ENCODE results near the gene BRINP2. TPM values are rescaled to one million over a fixed set of nuclear protein-coding genes. Genes with fewer than 3 reads are reported as not detected.

BRINP2 gene
- total and polyA plus RNA-seq, 2 of the 4 experiments (the other 2 are of a cell fraction), result not detected

DNA sequence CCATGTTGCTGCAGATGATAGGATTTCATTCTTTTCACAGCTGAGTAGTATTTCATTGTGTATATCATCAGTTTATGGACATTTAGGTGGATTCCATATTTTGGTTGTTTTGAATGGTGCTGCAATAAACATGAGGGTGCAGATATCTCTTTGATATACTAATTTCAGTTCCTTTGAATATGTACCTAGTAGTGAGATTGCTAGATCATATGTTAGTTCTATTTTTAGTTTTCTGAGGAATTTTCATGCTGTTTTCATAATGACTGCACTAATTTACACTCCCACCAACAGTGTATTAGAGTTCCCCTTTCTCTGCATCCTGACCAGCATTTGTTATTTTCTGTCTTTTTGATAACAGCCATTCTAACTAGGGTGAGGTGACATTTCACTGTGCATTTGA, 82.1 kb downstream of the BRINP2 start:
- POLR2A ChIA-PET (ENCODE audit: unreplicated experiment), result no interaction called here
- intact Hi-C loops (cut with micrococcal nuclease), result no loop called here

More for the DNA sequence above, 82.1 kb downstream of the BRINP2 start:
- Histone ChIP-seq H3K14ac (replicated peaks; ENCODE audit: low read depth, low read length) (no peak overlapping the region), H4K5ac (ENCODE audit: low read depth, low read length) (no peak overlapping the region), H2AFZ (replicated peaks; ENCODE audit: low read length, poor library complexity) (no peak overlapping the region), H3K79me1 (ENCODE audit: low read depth in 1 of 2, low read length in 2 of 2) (no peaks in the 10 kb centered on the region), H3K18ac (ENCODE audit: low read depth, low read length) (no peak overlapping the region), H3K9ac (ENCODE audit: low read depth, low read length) (no peak overlapping the region), H3K56ac (ENCODE audit: extremely low read depth, insufficient read depth, low read length) (no peak overlapping the region), H3K36me3 (ENCODE audit: control insufficient read depth, insufficient read depth, low read length) (no peaks in the 10 kb centered on the region), H4K8ac (ENCODE audit: low read depth in 2 of 2, low read length in 2 of 2) (no peak overlapping the region), H3K4me2 (ENCODE audit: low read depth, low read length) (no peak overlapping the region), H3K27me3 (ENCODE audit: control insufficient read depth, insufficient read depth, low read length) (no peaks in the 10 kb centered on the region; the same call in 1 of the 2 replicates), H4K91ac (ENCODE audit: insufficient read depth, low read depth, low read length) (no peak overlapping the region), H2BK120ac (ENCODE audit: low read depth, low read length) (no peak overlapping the region), H2AK5ac (ENCODE audit: low read depth, low read length) (no peak overlapping the region), H2AK9ac (replicated peaks; ENCODE audit: low read depth, low read length, poor library complexity) (no peak overlapping the region), H4K20me1 (ENCODE audit: insufficient read depth, low read length) (no peaks in the 10 kb centered on the region), H3K23ac (ENCODE audit: low read depth, low read length) (no peak overlapping the region), H3K9me1 (ENCODE audit: insufficient read depth, low read length) (no peaks in the 10 kb centered on the region), H3K9me3 (ENCODE audit: control insufficient read depth, insufficient read depth, low read length) (no peaks in the 10 kb centered on the region), H3K4me1 (ENCODE audit: control insufficient read depth, insufficient read depth, low read length) (peaks cover 3% of the 10 kb centered on the region), H3K4ac (ENCODE audit: low read depth, low read length) (no peak overlapping the region), H2BK5ac (ENCODE audit: low read depth, low read length, poor library complexity, severe bottlenecking) (no peak overlapping the region), H2BK15ac (ENCODE audit: low read depth, low read length) (no peak overlapping the region), H2BK20ac (ENCODE audit: low read depth, low read length) (no peak overlapping the region), H3K27ac (ENCODE audit: insufficient read depth, low read length) (no peak overlapping the region), H3K4me3 (ENCODE audit: insufficient read depth, low read depth, low read length) (no peak overlapping the region)
- no peak for TF ChIP-seq MAZ (IDR thresholded peaks at IDR 0.05; ENCODE audit: borderline replicate concordance, low read depth, low read length)
- TF ChIP-seq SMC3 (IDR thresholded peaks at IDR 0.05; ENCODE audit: low read depth, low read length), result no peak
- no peak for TF ChIP-seq ELK1 (IDR thresholded peaks at IDR 0.05; ENCODE audit: borderline replicate concordance, low read depth, low read length)
- in situ Hi-C loops (cut with MboI; ENCODE audit: low sequenced_read_pairs), result no loop called here
- DNase-seq (no peak), ATAC-seq (ENCODE audit: low read depth) (no peak)
- dilution Hi-C loops (cut with HindIII; ENCODE audit: low sequenced_read_pairs, unreplicated experiment), result no loop called here
- BruUV-seq (replicated peaks), result no TSS peak
- CTCF ChIA-PET, result no interaction called here

Measured in IMR-90 (cell line).